Right renal cortex interstitium (tissue), 3 donors: ENCODE measurements around the gene CSRP3. TPM values are rescaled to one million over a fixed set of nuclear protein-coding genes. Genes with fewer than 3 reads are reported as not detected.
"Not testable (repeated sequence)": the region's sequence is repeated elsewhere in the genome, so short reads cannot be mapped to it uniquely, and the experiment has no call there.

Source experiments
- DNase-seq, 3 donors: peaks; one replicate each; pipeline ENCODE4 v3.0.0-alpha.2; 2013; ENCODE audit warnings: low read depth in 3 of 3, low spot score in 2 of 3
- polyA plus RNA-seq, 3 donors: library from polyadenylated mRNA; unstranded; fragments of 120-200 nt; gene quantifications; one replicate each; pipeline ENCODE4 v1.2.1, GENCODE V29; 2013; ENCODE audit not compliant: insufficient read length in 3 of 3

Gene CSRP3
- polyA plus RNA-seq, 3 donors, result 0.50 to 1.5 TPM; not detected in 1

- not testable (repeated sequence) for DNase-seq
These were observed 64.9 kb downstream of the CSRP3 start for GRCh38 chr11:19136884-19137283.

GRCh38 chr11:19134004-19134403, 67.8 kb downstream of the CSRP3 start:
- no peak for DNase-seq

Other genes starting within 250 kb of the CSRP3 start
- not detected for gene MRGPRX2, start 141.3 kb downstream of the CSRP3 start, polyA plus RNA-seq
- gene ZDHHC13, start 84.8 kb downstream of the CSRP3 start, polyA plus RNA-seq, result 10 to 100 TPM; 18.9 to 21.8 (median 19.2) TPM
- gene E2F8, start 39.0 kb upstream of the CSRP3 start, polyA plus RNA-seq, result 1 to 10 TPM; 6.3 to 7.3 (median 7.2) TPM